ENCODE results near the gene SNAP47.
A peak's percentile ranks its signal among the peaks of the same experiment; 100 is the strongest.

Gene SNAP47

GRCh38 chr1:227732586-227733308 lies 2.5 kb upstream of the SNAP47 start:
- Histone ChIP-seq H3K4me1 (ENCODE audit: control insufficient read depth, insufficient read depth, low read length) (peaks cover 6% of the 10 kb centered on the region), H3K9ac (ENCODE audit: low read depth, low read length) (no peak overlapping the region), H3K36me3 (ENCODE audit: control insufficient read depth, insufficient read depth, low read length) (peaks cover 30% of the 10 kb centered on the region), H3K27me3 (ENCODE audit: control insufficient read depth, insufficient read depth, low read length) (no peaks in the 10 kb centered on the region), H3K9me3 (ENCODE audit: control insufficient read depth, insufficient read depth, low read length) (no peaks in the 10 kb centered on the region), H3K4me3 (ENCODE audit: low read depth, low read length) (no peak overlapping the region), H3K27ac (ENCODE audit: low read depth, low read length) (no peak overlapping the region)

- Histone ChIP-seq H3K4me3 (ENCODE audit: low read depth, low read length) (no peak overlapping the region), H3K4me1 (ENCODE audit: control insufficient read depth, insufficient read depth, low read length) (peaks cover 6% of the 10 kb centered on the region)
Observed at GRCh38 chr1:227733309-227733705, 1.9 kb upstream of the SNAP47 start.

GRCh38 chr1:227733751-227734545 lies 1.3 kb upstream of the SNAP47 start:
- H3K4me3 ChIP-seq (ENCODE audit: low read depth, low read length): peak overlapping the region; percentile 72
- H3K9me3 ChIP-seq (ENCODE audit: control insufficient read depth, insufficient read depth, low read length): no peaks in the 10 kb centered on the region
- no peak overlapping the region for H3K27ac ChIP-seq (ENCODE audit: low read depth, low read length)
- H3K36me3 ChIP-seq (ENCODE audit: control insufficient read depth, insufficient read depth, low read length): peaks cover 30% of the 10 kb centered on the region
- H3K4me1 ChIP-seq (ENCODE audit: control insufficient read depth, insufficient read depth, low read length): peaks cover 6% of the 10 kb centered on the region
- peak overlapping the region; percentile 78; the same call in 1 of the 2 replicates for H3K9ac ChIP-seq (ENCODE audit: low read depth, low read length)
- no peaks in the 10 kb centered on the region for H3K27me3 ChIP-seq (ENCODE audit: control insufficient read depth, insufficient read depth, low read length)

More at GRCh38 chr1:227733309-227733705, 1.9 kb upstream of the SNAP47 start:
- Histone ChIP-seq H3K36me3 (ENCODE audit: control insufficient read depth, insufficient read depth, low read length) (peaks cover 30% of the 10 kb centered on the region), H3K27me3 (ENCODE audit: control insufficient read depth, insufficient read depth, low read length) (no peaks in the 10 kb centered on the region), H3K9me3 (ENCODE audit: control insufficient read depth, insufficient read depth, low read length) (no peaks in the 10 kb centered on the region), H3K27ac (ENCODE audit: low read depth, low read length) (no peak overlapping the region), H3K9ac (ENCODE audit: low read depth, low read length) (no peak overlapping the region)

- peaks cover 33% of the 10 kb centered on the region for H3K36me3 ChIP-seq (ENCODE audit: control insufficient read depth, insufficient read depth, low read length)
- H3K27ac ChIP-seq (ENCODE audit: low read depth, low read length): no peak overlapping the region
- H3K4me3 ChIP-seq (ENCODE audit: low read depth, low read length): peak overlapping the region; percentile 72
- H3K4me1 ChIP-seq (ENCODE audit: control insufficient read depth, insufficient read depth, low read length): peaks cover 6% of the 10 kb centered on the region
- H3K9me3 ChIP-seq (ENCODE audit: control insufficient read depth, insufficient read depth, low read length): no peaks in the 10 kb centered on the region
- peak overlapping the region; percentile 78; the same call in 1 of the 2 replicates for H3K9ac ChIP-seq (ENCODE audit: low read depth, low read length)
- no peaks in the 10 kb centered on the region for H3K27me3 ChIP-seq (ENCODE audit: control insufficient read depth, insufficient read depth, low read length)
Observed at GRCh38 chr1:227734546-227734855, 734 bp upstream of the SNAP47 start.

- peak overlapping the region; percentile 72 for H3K4me3 ChIP-seq (ENCODE audit: low read depth, low read length)
- peak overlapping the region; percentile 54; the same call in 1 of the 2 replicates for H3K9ac ChIP-seq (ENCODE audit: low read depth, low read length)
- H3K27ac ChIP-seq (ENCODE audit: low read depth, low read length): peak overlapping the region; percentile 71
- peaks cover 41% of the 10 kb centered on the region for H3K36me3 ChIP-seq (ENCODE audit: control insufficient read depth, insufficient read depth, low read length)
- H3K9me3 ChIP-seq (ENCODE audit: control insufficient read depth, insufficient read depth, low read length): no peaks in the 10 kb centered on the region
- no peaks in the 10 kb centered on the region for H3K4me1 ChIP-seq (ENCODE audit: control insufficient read depth, insufficient read depth, low read length)
- no peaks in the 10 kb centered on the region for H3K27me3 ChIP-seq (ENCODE audit: control insufficient read depth, insufficient read depth, low read length)
Observed at GRCh38 chr1:227735539-227736285, 477 bp downstream of the SNAP47 start.

- H3K4me3 ChIP-seq (ENCODE audit: low read depth, low read length): no peak overlapping the region
- peaks cover 30% of the 10 kb centered on the region for H3K36me3 ChIP-seq (ENCODE audit: control insufficient read depth, insufficient read depth, low read length)
- no peaks in the 10 kb centered on the region for H3K9me3 ChIP-seq (ENCODE audit: control insufficient read depth, insufficient read depth, low read length)
- H3K4me1 ChIP-seq (ENCODE audit: control insufficient read depth, insufficient read depth, low read length): no peaks in the 10 kb centered on the region
- H3K27me3 ChIP-seq (ENCODE audit: control insufficient read depth, insufficient read depth, low read length): no peaks in the 10 kb centered on the region
- H3K9ac ChIP-seq (ENCODE audit: low read depth, low read length): no peak overlapping the region
- no peak overlapping the region for H3K27ac ChIP-seq (ENCODE audit: low read depth, low read length)
Observed at GRCh38 chr1:227736814-227737432, 1.7 kb downstream of the SNAP47 start.

- no peaks in the 10 kb centered on the region for H3K9me3 ChIP-seq (ENCODE audit: control insufficient read depth, insufficient read depth, low read length)
- no peaks in the 10 kb centered on the region for H3K27me3 ChIP-seq (ENCODE audit: control insufficient read depth, insufficient read depth, low read length)
- no peak overlapping the region for H3K4me3 ChIP-seq (ENCODE audit: low read depth, low read length)
- H3K27ac ChIP-seq (ENCODE audit: low read depth, low read length): no peak overlapping the region
- no peak overlapping the region for H3K9ac ChIP-seq (ENCODE audit: low read depth, low read length)
- H3K36me3 ChIP-seq (ENCODE audit: control insufficient read depth, insufficient read depth, low read length): peaks cover 11% of the 10 kb centered on the region; the same call in 1 of the 2 replicates
- no peaks in the 10 kb centered on the region for H3K4me1 ChIP-seq (ENCODE audit: control insufficient read depth, insufficient read depth, low read length)
Observed at GRCh38 chr1:227738820-227739219, 3.6 kb downstream of the SNAP47 start.

- Histone ChIP-seq H3K27me3 (ENCODE audit: control insufficient read depth, insufficient read depth, low read length) (no peaks in the 10 kb centered on the region), H3K36me3 (ENCODE audit: control insufficient read depth, insufficient read depth, low read length) (0 out of 2 replicates have a peak, but pooled peaks cover 11% of the 10 kb centered on the region), H3K4me1 (ENCODE audit: control insufficient read depth, insufficient read depth, low read length) (no peaks in the 10 kb centered on the region), H3K4me3 (ENCODE audit: low read depth, low read length) (no peak overlapping the region), H3K9me3 (ENCODE audit: control insufficient read depth, insufficient read depth, low read length) (no peaks in the 10 kb centered on the region), H3K9ac (ENCODE audit: low read depth, low read length) (no peak overlapping the region), H3K27ac (ENCODE audit: low read depth, low read length) (no peak overlapping the region)
Observed at GRCh38 chr1:227739636-227740035, 4.4 kb downstream of the SNAP47 start.

GRCh38 chr1:227740401-227740960 lies 5.2 kb downstream of the SNAP47 start:
- no peaks in the 10 kb centered on the region for H3K4me1 ChIP-seq (ENCODE audit: control insufficient read depth, insufficient read depth, low read length)
- no peak overlapping the region for H3K9ac ChIP-seq (ENCODE audit: low read depth, low read length)
- H3K36me3 ChIP-seq (ENCODE audit: control insufficient read depth, insufficient read depth, low read length): 0 out of 2 replicates have a peak, but pooled peaks cover 11% of the 10 kb centered on the region
- H3K27me3 ChIP-seq (ENCODE audit: control insufficient read depth, insufficient read depth, low read length): no peaks in the 10 kb centered on the region
- H3K9me3 ChIP-seq (ENCODE audit: control insufficient read depth, insufficient read depth, low read length): no peaks in the 10 kb centered on the region
- H3K27ac ChIP-seq (ENCODE audit: low read depth, low read length): no peak overlapping the region
- no peak overlapping the region for H3K4me3 ChIP-seq (ENCODE audit: low read depth, low read length)

- H3K9ac ChIP-seq (ENCODE audit: low read depth, low read length): no peak overlapping the region
- no peaks in the 10 kb centered on the region for H3K9me3 ChIP-seq (ENCODE audit: control insufficient read depth, insufficient read depth, low read length)
- no peak overlapping the region for H3K27ac ChIP-seq (ENCODE audit: low read depth, low read length)
- H3K36me3 ChIP-seq (ENCODE audit: control insufficient read depth, insufficient read depth, low read length): 0 out of 2 replicates have a peak, but pooled peaks cover 11% of the 10 kb centered on the region
- H3K27me3 ChIP-seq (ENCODE audit: control insufficient read depth, insufficient read depth, low read length): no peaks in the 10 kb centered on the region
- H3K4me1 ChIP-seq (ENCODE audit: control insufficient read depth, insufficient read depth, low read length): no peaks in the 10 kb centered on the region
- H3K4me3 ChIP-seq (ENCODE audit: low read depth, low read length): no peak overlapping the region
Observed at GRCh38 chr1:227741166-227741870, 6.1 kb downstream of the SNAP47 start.
